ENCODE results near the gene ARL13A.

Gene ARL13A

GRCh38 chrX:101022020-101022419 is 52.5 kb downstream of the ARL13A start:
- TF ChIP-seq, protein P1, sequence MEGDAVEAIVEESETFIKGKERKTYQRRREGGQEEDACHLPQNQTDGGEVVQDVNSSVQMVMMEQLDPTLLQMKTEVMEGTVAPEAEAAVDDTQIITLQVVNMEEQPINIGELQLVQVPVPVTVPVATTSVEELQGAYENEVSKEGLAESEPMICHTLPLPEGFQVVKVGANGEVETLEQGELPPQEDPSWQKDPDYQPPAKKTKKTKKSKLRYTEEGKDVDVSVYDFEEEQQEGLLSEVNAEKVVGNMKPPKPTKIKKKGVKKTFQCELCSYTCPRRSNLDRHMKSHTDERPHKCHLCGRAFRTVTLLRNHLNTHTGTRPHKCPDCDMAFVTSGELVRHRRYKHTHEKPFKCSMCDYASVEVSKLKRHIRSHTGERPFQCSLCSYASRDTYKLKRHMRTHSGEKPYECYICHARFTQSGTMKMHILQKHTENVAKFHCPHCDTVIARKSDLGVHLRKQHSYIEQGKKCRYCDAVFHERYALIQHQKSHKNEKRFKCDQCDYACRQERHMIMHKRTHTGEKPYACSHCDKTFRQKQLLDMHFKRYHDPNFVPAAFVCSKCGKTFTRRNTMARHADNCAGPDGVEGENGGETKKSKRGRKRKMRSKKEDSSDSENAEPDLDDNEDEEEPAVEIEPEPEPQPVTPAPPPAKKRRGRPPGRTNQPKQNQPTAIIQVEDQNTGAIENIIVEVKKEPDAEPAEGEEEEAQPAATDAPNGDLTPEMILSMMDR (IDR thresholded peaks at IDR 0.05; ENCODE audit: insufficient read depth, low read length): no peak
- TF ChIP-seq SPI1 (IDR thresholded peaks at IDR 0.05; ENCODE audit: borderline replicate concordance, low read depth) (no peak), GABPA (IDR thresholded peaks at IDR 0.05; ENCODE audit: low read depth) (no peak), POLR2AphosphoS5 (IDR thresholded peaks at IDR 0.05; ENCODE audit: low read depth) (no peak), REST (IDR thresholded peaks at IDR 0.05; ENCODE audit: insufficient replicate concordance, low read depth) (no peak)
- DNase-seq (ENCODE audit: low read depth in 1 of 2, low spot score in 1 of 2): no peak

DNA sequence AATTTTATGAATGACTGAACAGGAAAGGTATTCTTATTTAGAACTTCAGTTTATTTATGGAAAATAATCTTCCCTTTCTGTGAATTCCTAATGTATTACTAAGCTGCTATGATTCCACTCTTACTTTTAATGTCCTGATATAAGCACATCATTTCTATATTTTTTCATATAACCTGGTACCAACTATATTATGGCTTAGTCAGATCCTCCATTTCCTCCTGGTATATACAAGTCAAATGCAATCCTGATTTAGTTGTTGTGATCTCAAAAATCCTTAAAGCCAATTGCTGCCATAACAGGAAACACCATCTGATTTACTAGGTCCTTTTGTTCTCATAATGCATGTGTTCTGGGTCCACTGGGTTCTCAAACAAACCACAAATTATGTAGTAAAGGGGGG is 55.6 kb downstream of the ARL13A start:
- Histone ChIP-seq H3K27ac (replicated peaks) (no peak overlapping the region), H3K4me3 (replicated peaks; ENCODE audit: insufficient read depth, low read length) (no peak overlapping the region), H3K27me3 (ENCODE audit: insufficient read depth, poor library complexity, severe bottlenecking) (no peaks in the 10 kb centered on the region)
- no peak for TF ChIP-seq REST (IDR thresholded peaks at IDR 0.05; ENCODE audit: insufficient replicate concordance, low read depth)
- TF ChIP-seq, protein P1 (IDR thresholded peaks at IDR 0.05; ENCODE audit: insufficient read depth, low read length): no peak
- TF ChIP-seq SPI1 (IDR thresholded peaks at IDR 0.05; ENCODE audit: borderline replicate concordance, low read depth): no peak
- no peak for TF ChIP-seq POLR2AphosphoS5 (IDR thresholded peaks at IDR 0.05; ENCODE audit: low read depth)
- no peak for TF ChIP-seq GABPA (IDR thresholded peaks at IDR 0.05; ENCODE audit: low read depth)
- DNase-seq (ENCODE audit: low read depth in 1 of 2, low spot score in 1 of 2): no peak

More at GRCh38 chrX:101022020-101022419, 52.5 kb downstream of the ARL13A start:
- H3K4me3 ChIP-seq (replicated peaks; ENCODE audit: insufficient read depth, low read length): no peak overlapping the region
- H3K27me3 ChIP-seq (ENCODE audit: insufficient read depth, poor library complexity, severe bottlenecking): no peaks in the 10 kb centered on the region
- no peak overlapping the region for H3K27ac ChIP-seq (replicated peaks)

- no peak for TF ChIP-seq SPI1 (IDR thresholded peaks at IDR 0.05; ENCODE audit: borderline replicate concordance, low read depth)
- no peak for TF ChIP-seq POLR2AphosphoS5 (IDR thresholded peaks at IDR 0.05; ENCODE audit: low read depth)
- TF ChIP-seq REST (IDR thresholded peaks at IDR 0.05; ENCODE audit: insufficient replicate concordance, low read depth): no peak
- no peak for TF ChIP-seq GABPA (IDR thresholded peaks at IDR 0.05; ENCODE audit: low read depth)
- TF ChIP-seq, protein P1 (IDR thresholded peaks at IDR 0.05; ENCODE audit: insufficient read depth, low read length): no peak
- Histone ChIP-seq H3K27me3 (ENCODE audit: insufficient read depth, poor library complexity, severe bottlenecking) (no peaks in the 10 kb centered on the region), H3K4me3 (replicated peaks; ENCODE audit: insufficient read depth, low read length) (no peak overlapping the region), H3K27ac (replicated peaks) (no peak overlapping the region)
- DNase-seq (ENCODE audit: low read depth in 1 of 2, low spot score in 1 of 2): no peak
Observed at GRCh38 chrX:101028562-101028961, 59.1 kb downstream of the ARL13A start.
